ENCODE data around the gene PPEF2. TPM values are rescaled to one million over a fixed set of nuclear protein-coding genes. Genes with fewer than 3 reads are reported as not detected.

PPEF2 gene
- total RNA-seq, 1 donor from 2014 or later = not detected

DNA sequence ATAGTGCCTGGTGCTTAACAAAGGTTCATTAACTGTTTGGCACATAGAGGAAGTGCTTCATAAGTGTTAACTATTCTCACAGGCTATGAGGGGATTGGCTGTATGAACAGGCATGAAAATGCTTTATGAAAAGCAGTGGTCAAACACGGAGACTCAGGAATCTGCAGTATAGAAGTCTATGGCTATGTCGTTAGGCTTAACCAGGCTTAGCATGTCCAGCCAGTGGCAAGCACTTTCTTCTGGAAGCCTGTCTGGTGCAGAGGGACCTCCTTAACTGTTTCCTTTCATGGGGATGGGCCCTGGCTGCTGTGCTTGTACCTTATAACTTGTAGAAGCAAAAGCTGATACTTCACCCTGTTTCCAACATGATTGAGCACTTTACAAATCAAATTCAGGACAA, 78.4 kb downstream of the PPEF2 start:
- Histone ChIP-seq H3K27me3 (ENCODE audit: control insufficient read depth, insufficient read depth, low read length) (no peaks in the 10 kb centered on the region), H3K36me3 (ENCODE audit: control insufficient read depth, insufficient read depth, low read length) (no peaks in the 10 kb centered on the region), H3K4me3 (ENCODE audit: low read depth, low read length) (no peak overlapping the region)
- TF ChIP-seq, protein P1, sequence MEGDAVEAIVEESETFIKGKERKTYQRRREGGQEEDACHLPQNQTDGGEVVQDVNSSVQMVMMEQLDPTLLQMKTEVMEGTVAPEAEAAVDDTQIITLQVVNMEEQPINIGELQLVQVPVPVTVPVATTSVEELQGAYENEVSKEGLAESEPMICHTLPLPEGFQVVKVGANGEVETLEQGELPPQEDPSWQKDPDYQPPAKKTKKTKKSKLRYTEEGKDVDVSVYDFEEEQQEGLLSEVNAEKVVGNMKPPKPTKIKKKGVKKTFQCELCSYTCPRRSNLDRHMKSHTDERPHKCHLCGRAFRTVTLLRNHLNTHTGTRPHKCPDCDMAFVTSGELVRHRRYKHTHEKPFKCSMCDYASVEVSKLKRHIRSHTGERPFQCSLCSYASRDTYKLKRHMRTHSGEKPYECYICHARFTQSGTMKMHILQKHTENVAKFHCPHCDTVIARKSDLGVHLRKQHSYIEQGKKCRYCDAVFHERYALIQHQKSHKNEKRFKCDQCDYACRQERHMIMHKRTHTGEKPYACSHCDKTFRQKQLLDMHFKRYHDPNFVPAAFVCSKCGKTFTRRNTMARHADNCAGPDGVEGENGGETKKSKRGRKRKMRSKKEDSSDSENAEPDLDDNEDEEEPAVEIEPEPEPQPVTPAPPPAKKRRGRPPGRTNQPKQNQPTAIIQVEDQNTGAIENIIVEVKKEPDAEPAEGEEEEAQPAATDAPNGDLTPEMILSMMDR (IDR thresholded peaks at IDR 0.05; ENCODE audit: insufficient read depth, low read length, severe bottlenecking) = no peak
- no peak for FAIRE-seq
- DNase-seq (ENCODE audit: low read depth) = no peak

DNA sequence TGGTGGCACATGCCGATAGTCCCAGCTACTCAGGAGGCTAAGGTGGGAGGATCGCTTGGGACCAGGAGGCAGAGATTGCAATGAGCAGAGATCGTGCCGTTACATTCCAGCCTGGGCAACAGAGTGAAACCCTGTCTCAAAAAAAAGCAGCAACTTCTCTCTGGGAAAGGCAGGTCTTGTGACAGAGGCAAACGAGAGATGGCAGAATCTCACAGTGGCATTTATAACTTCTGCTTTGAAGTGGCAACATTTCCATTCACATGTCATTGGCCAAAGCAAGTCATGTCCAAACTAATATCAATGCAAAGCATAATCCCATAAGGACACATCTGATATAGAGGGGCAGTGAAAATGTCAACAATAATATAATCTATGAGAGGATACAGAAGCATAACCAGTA, 79.8 kb downstream of the PPEF2 start:
- DNase-seq (ENCODE audit: low read depth) (no peak), FAIRE-seq (no peak)
- TF ChIP-seq, protein P1 (IDR thresholded peaks at IDR 0.05; ENCODE audit: insufficient read depth, low read length, severe bottlenecking) = no peak

GRCh38 chr4:75821966-75822365, 80.3 kb downstream of the PPEF2 start:
- H3K27me3 ChIP-seq (ENCODE audit: control insufficient read depth, insufficient read depth, low read length) = no peaks in the 10 kb centered on the region
- DNase-seq (ENCODE audit: low read depth) = peak; percentile 24
- no peak for FAIRE-seq
- no peak overlapping the region for H3K4me3 ChIP-seq (ENCODE audit: low read depth, low read length)
- no peaks in the 10 kb centered on the region for H3K36me3 ChIP-seq (ENCODE audit: control insufficient read depth, insufficient read depth, low read length)
- TF ChIP-seq, protein P1 (IDR thresholded peaks at IDR 0.05; ENCODE audit: insufficient read depth, low read length, severe bottlenecking) = no peak

More for the DNA sequence above, 79.8 kb downstream of the PPEF2 start:
- H3K4me3 ChIP-seq (ENCODE audit: low read depth, low read length) = no peak overlapping the region
- no peaks in the 10 kb centered on the region for H3K36me3 ChIP-seq (ENCODE audit: control insufficient read depth, insufficient read depth, low read length)
- no peaks in the 10 kb centered on the region for H3K27me3 ChIP-seq (ENCODE audit: control insufficient read depth, insufficient read depth, low read length)

- FAIRE-seq (no peak), DNase-seq (ENCODE audit: low read depth) (no peak)
- Histone ChIP-seq H3K27me3 (ENCODE audit: control insufficient read depth, insufficient read depth, low read length) (no peaks in the 10 kb centered on the region), H3K36me3 (ENCODE audit: control insufficient read depth, insufficient read depth, low read length) (no peaks in the 10 kb centered on the region), H3K4me3 (ENCODE audit: low read depth, low read length) (no peak overlapping the region)
- TF ChIP-seq, protein P1 (IDR thresholded peaks at IDR 0.05; ENCODE audit: insufficient read depth, low read length, severe bottlenecking) = no peak
Measured at GRCh38 chr4:75821216-75821615, 81.0 kb downstream of the PPEF2 start.

DNA sequence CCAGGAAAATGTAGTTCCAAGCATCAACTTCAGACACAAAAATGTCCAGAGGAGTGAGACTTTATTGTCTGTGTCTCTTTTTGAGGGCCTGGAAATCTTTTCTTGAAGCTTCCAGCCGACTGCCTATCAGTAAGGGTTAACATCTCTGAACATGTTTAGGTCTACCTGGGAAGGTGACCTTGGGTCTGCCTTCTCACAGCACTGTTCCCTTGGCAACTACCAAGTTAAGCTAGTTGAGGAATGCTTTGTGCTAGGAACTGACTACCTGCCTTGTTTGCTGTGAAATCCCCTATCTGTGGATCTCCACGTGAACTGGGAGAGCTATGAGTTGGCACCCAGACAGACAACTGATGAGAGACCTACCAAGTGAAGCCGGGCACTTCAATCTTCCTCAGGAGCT, 81.6 kb downstream of the PPEF2 start:
- no peaks in the 10 kb centered on the region for H3K36me3 ChIP-seq (ENCODE audit: control insufficient read depth, insufficient read depth, low read length)
- DNase-seq (ENCODE audit: low read depth) (no peak), FAIRE-seq (no peak)
- no peaks in the 10 kb centered on the region for H3K27me3 ChIP-seq (ENCODE audit: control insufficient read depth, insufficient read depth, low read length)
- TF ChIP-seq, protein P1 (IDR thresholded peaks at IDR 0.05; ENCODE audit: insufficient read depth, low read length, severe bottlenecking) = no peak
- H3K4me3 ChIP-seq (ENCODE audit: low read depth, low read length) = no peak overlapping the region

- H3K4me3 ChIP-seq (ENCODE audit: low read depth, low read length) = no peak overlapping the region
- DNase-seq (ENCODE audit: low read depth) (no peak), FAIRE-seq (no peak)
- no peaks in the 10 kb centered on the region for H3K36me3 ChIP-seq (ENCODE audit: control insufficient read depth, insufficient read depth, low read length)
- TF ChIP-seq, protein P1 (IDR thresholded peaks at IDR 0.05; ENCODE audit: insufficient read depth, low read length, severe bottlenecking) = no peak
- no peaks in the 10 kb centered on the region for H3K27me3 ChIP-seq (ENCODE audit: control insufficient read depth, insufficient read depth, low read length)
Measured at GRCh38 chr4:75820197-75820596, 82.1 kb downstream of the PPEF2 start.
